ENCODE results near the gene ZNF70.

ZNF70 gene

GRCh38 chr22:23692598-23693291, 58.2 kb downstream of the ZNF70 start:
- DNase-seq (ENCODE audit: low read depth) = no peak

GRCh38 chr22:23691748-23692423, 59.0 kb downstream of the ZNF70 start:
- DNase-seq (ENCODE audit: low read depth) = no peak

GRCh38 chr22:23690713-23691112, 60.2 kb downstream of the ZNF70 start, which contains the start of gene RGL4:
TSS of gene RGL4 (plus strand) at chr22:23691013. CDS start at chr22:23692031, 1,018 bp downstream.
- no peak for DNase-seq (ENCODE audit: low read depth)

- no peak for DNase-seq (ENCODE audit: low read depth)
Measured at GRCh38 chr22:23689414-23689813, 61.5 kb downstream of the ZNF70 start.

Measured in HS-27A (cell line).